Nephron (organoid): ENCODE measurements around the gene COL17A1.

Experiments used
- H3K27ac Mint-ChIP-seq, 3 experiments: 2 replicates each; pipeline ENCODE4 v1.8.0; 2020; ENCODE audit warnings: mixed read lengths in 3 of 3, mild to moderate bottlenecking in 2 of 3, moderate library complexity in 1 of 3
- H3K27me3 Mint-ChIP-seq: 2 replicates; pipeline ENCODE4 v1.8.0; 2021; ENCODE audit warnings: low read depth, mild to moderate bottlenecking, moderate library complexity, mixed read lengths
- H3K36me3 Mint-ChIP-seq: 2 replicates; pipeline ENCODE4 v1.8.0; 2020; ENCODE audit warnings: low read depth, mixed read lengths
- H3K4me1 Mint-ChIP-seq: 2 replicates; pipeline ENCODE4 v1.8.0; 2020; ENCODE audit warnings: mixed read lengths
- H3K4me3 Mint-ChIP-seq, 3 experiments: 2 replicates each; pipeline ENCODE4 v1.8.0; 2020; ENCODE audit warnings: mild to moderate bottlenecking in 3 of 3, mixed read lengths in 3 of 3, moderate library complexity in 2 of 3
- H3K9me3 Mint-ChIP-seq: 2 replicates; pipeline ENCODE4 v1.8.0; 2020; ENCODE audit warnings: mixed read lengths
- CTCF ChIP-seq, 3 experiments: fragments of 200-600 bp; sonication (generic); IDR thresholded peaks; one replicate each; pipeline ENCODE4 v1.5.0; 2021; ENCODE audit warnings: antibody characterized with exemption in 3 of 3; ENCODE audit not compliant: unreplicated experiment in 3 of 3

Gene COL17A1

GRCh38 chr10:103986360-103986759 lies 99.3 kb downstream of the COL17A1 start:
- no peaks in the 10 kb centered on the region for H3K27me3 Mint-ChIP-seq
- H3K9me3 Mint-ChIP-seq = no peaks in the 10 kb centered on the region
- H3K4me1 Mint-ChIP-seq = peaks cover 16% of the 10 kb centered on the region
- H3K36me3 Mint-ChIP-seq = no peaks in the 10 kb centered on the region
- no peak overlapping the region for H3K27ac Mint-ChIP-seq
- no peak for TF ChIP-seq CTCF (IDR thresholded peaks at IDR 0.05; ENCODE audit: unreplicated experiment in 3 of 3)
- no peak overlapping the region for H3K4me3 Mint-ChIP-seq

- no peak for TF ChIP-seq CTCF (IDR thresholded peaks at IDR 0.05; ENCODE audit: unreplicated experiment in 3 of 3)
- no peaks in the 10 kb centered on the region for H3K9me3 Mint-ChIP-seq
- no peaks in the 10 kb centered on the region for H3K27me3 Mint-ChIP-seq
- no peak overlapping the region for H3K4me3 Mint-ChIP-seq
- H3K36me3 Mint-ChIP-seq = no peaks in the 10 kb centered on the region
- H3K4me1 Mint-ChIP-seq = peaks cover 16% of the 10 kb centered on the region
- no peak overlapping the region for H3K27ac Mint-ChIP-seq
Observed at GRCh38 chr10:103985726-103986125, 100.0 kb downstream of the COL17A1 start.

GRCh38 chr10:103983367-103983911 lies 102.2 kb downstream of the COL17A1 start:
- peak overlapping the region in 1 of 3 experiments; percentile 53 for H3K27ac Mint-ChIP-seq
- TF ChIP-seq CTCF (IDR thresholded peaks at IDR 0.05; ENCODE audit: unreplicated experiment in 3 of 3) = no peak
- H3K4me3 Mint-ChIP-seq = no peak overlapping the region
- H3K36me3 Mint-ChIP-seq = peaks cover 3% of the 10 kb centered on the region
- H3K9me3 Mint-ChIP-seq = no peaks in the 10 kb centered on the region
- H3K27me3 Mint-ChIP-seq = no peaks in the 10 kb centered on the region
- H3K4me1 Mint-ChIP-seq = peaks cover 22% of the 10 kb centered on the region

- Mint-ChIP-seq H3K4me1 (peaks cover 22% of the 10 kb centered on the region), H3K36me3 (peaks cover 3% of the 10 kb centered on the region), H3K27me3 (no peaks in the 10 kb centered on the region), H3K9me3 (no peaks in the 10 kb centered on the region), H3K27ac (no peak overlapping the region), H3K4me3 (no peak overlapping the region)
- TF ChIP-seq CTCF (IDR thresholded peaks at IDR 0.05; ENCODE audit: unreplicated experiment in 3 of 3) = no peak
Observed at GRCh38 chr10:103982639-103983038, 103.0 kb downstream of the COL17A1 start.
